ENCODE results near the gene DNAH10.

- TF ChIP-seq ZNF274 (IDR thresholded peaks at IDR 0.05; ENCODE audit: low read depth, low read length) (no peak), YY1 (IDR thresholded peaks at IDR 0.05; ENCODE audit: insufficient read depth, insufficient read length) (no peak), SUZ12 (IDR thresholded peaks at IDR 0.05; ENCODE audit: extremely low read depth, insufficient read depth, insufficient read length) (no peak)
Observed at GRCh38 chr12:123723765-123724164, 38.3 kb upstream of the DNAH10 start.
